ENCODE measurements around the gene JMJD1C. TPM values are rescaled to one million over a fixed set of nuclear protein-coding genes. Genes with fewer than 3 reads are reported as not detected.

Gene JMJD1C
- total and polyA plus RNA-seq, 12 donors = 14.4 to 70.4 (median 39.2) TPM

- H3K9me3 ChIP-seq = no peaks in the 10 kb centered on the region
- no peak for TF ChIP-seq CTCF (IDR thresholded peaks at IDR 0.05)
- DNase-seq (no peak), ATAC-seq (no peak)
- H3K27me3 ChIP-seq = no peaks in the 10 kb centered on the region
- no peak overlapping the region for H3K4me3 ChIP-seq
- H3K4me1 ChIP-seq = peaks cover 2 to 72% (median 57%) of the 10 kb centered on the region in 9 donors
- intact Hi-C loops (cut with DNase I) = loop anchor here in 1 of 10 donors (5.0 kb wide), 1 partner anchor 200 kb away; no protein-coding TSS in a partner anchor
- H3K27ac ChIP-seq = peak overlapping the region in 1 of 10 donors; percentile 36
- H3K36me3 ChIP-seq = no peaks in the 10 kb centered on the region
- WGBS, 2 donors = 93 to 95% methylated on average over 19 of the region's 19 CpGs
These were observed 38.8 kb downstream of the JMJD1C start for GRCh38 chr10:63427013-63427412.

- no peak for DNase-seq
- Histone ChIP-seq H3K9me3 (no peaks in the 10 kb centered on the region), H3K36me3 (no peaks in the 10 kb centered on the region), H3K27ac (no peak overlapping the region), H3K27me3 (no peaks in the 10 kb centered on the region), H3K4me1 (peaks cover 2 to 72% (median 56%) of the 10 kb centered on the region in 9 donors), H3K4me3 (no peak overlapping the region)
- 82 to 86% methylated on average over 5 of the region's 5 CpGs for WGBS, 2 donors
- no peak for ATAC-seq
- TF ChIP-seq CTCF (IDR thresholded peaks at IDR 0.05) = no peak
- intact Hi-C loops (cut with DNase I) = loop anchor here in 1 of 10 donors (5.0 kb wide), 1 partner anchor 202 kb away; no protein-coding TSS in a partner anchor
These were observed 40.3 kb downstream of the JMJD1C start for GRCh38 chr10:63425512-63425911.

DNA sequence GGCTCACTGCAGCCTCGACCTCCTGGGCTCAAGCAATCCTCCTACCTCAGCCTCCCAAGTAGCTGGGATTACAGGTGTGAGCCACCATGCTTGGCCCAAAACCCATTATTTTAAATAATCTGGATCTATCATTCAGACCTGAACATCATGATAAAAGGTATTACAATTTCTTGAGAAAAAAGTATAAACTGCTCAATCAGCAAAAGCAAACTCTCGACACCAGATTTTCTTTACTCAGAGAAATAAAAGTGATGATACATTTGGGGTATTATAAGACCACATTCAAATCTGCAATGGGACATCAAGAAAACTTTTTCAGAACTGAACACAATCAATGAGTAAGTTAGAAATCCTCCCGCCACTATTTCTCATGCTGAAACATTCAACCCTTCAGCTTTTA, 41.2 kb downstream of the JMJD1C start:
- intact Hi-C loops (cut with DNase I) = no loop called here
- H3K27ac ChIP-seq = no peak overlapping the region
- no peak overlapping the region for H3K4me3 ChIP-seq
- H3K9me3 ChIP-seq = no peaks in the 10 kb centered on the region
- peaks cover 0 to 63% (median 46%) of the 10 kb centered on the region in 9 donors for H3K4me1 ChIP-seq
- WGBS, 2 donors = 97 to 98% methylated on average over 3 of the region's 3 CpGs
- ATAC-seq (no peak), DNase-seq (no peak)
- TF ChIP-seq CTCF (IDR thresholded peaks at IDR 0.05) = no peak
- no peaks in the 10 kb centered on the region for H3K27me3 ChIP-seq
- no peaks in the 10 kb centered on the region for H3K36me3 ChIP-seq

DNA sequence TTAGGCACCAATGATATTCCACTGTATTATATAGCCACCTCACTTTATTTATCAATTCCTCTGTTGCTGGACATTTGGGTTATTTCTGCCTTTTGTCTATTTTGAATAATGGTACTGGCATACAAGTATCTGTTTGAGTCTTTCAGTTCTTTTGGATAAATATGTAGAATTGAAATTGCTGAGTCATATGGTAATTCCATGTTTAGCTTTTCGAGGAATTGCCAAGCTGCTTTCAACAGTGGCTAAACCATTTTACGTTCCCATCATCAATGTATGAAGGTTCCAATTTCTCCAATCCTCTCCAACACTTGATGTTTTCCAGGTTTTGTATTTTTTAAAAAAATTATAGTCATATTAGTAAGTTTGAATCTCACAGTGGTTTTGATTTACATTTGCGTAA, 42.3 kb downstream of the JMJD1C start:
- H3K4me1 ChIP-seq = peaks cover 0 to 58% (median 38%) of the 10 kb centered on the region in 9 donors
- no peaks in the 10 kb centered on the region for H3K36me3 ChIP-seq
- DNase-seq = no peak
- no peak overlapping the region for H3K4me3 ChIP-seq
- peak overlapping the region in 2 of 10 donors; percentile 2 to 24 for H3K27ac ChIP-seq
- ATAC-seq = no peak
- no peaks in the 10 kb centered on the region for H3K27me3 ChIP-seq
- WGBS, 2 donors = 52 to 67% methylated on average over 3 of the region's 3 CpGs
- H3K9me3 ChIP-seq = no peaks in the 10 kb centered on the region
- no peak for TF ChIP-seq CTCF (IDR thresholded peaks at IDR 0.05)
- intact Hi-C loops (cut with DNase I) = no loop called here

All from heart right ventricle (tissue), 16 donors.